ENCODE results near the gene PEPD. TPM values are rescaled to one million over a fixed set of nuclear protein-coding genes. Genes with fewer than 3 reads are reported as not detected.

Gene PEPD
- total and polyA plus RNA-seq, 2 experiments from 2014 or later: 141 to 175 TPM

GRCh38 chr19:33345163-33345562 is 176.4 kb downstream of the PEPD start:
- Histone ChIP-seq H3K27ac (no peak overlapping the region), H4K20me1 (ENCODE audit: insufficient read depth, poor library complexity, severe bottlenecking) (no peaks in the 10 kb centered on the region), H3K4me1 (ENCODE audit: insufficient read depth) (no peaks in the 10 kb centered on the region), H3K9me2 (replicated peaks; ENCODE audit: insufficient read depth) (no peaks in the 10 kb centered on the region), H3K9me3 (ENCODE audit: low read depth) (no peaks in the 10 kb centered on the region), H3K4me2 (no peak overlapping the region), H2AFZ (no peak overlapping the region), H3K27me3 (peaks cover 4% of the 10 kb centered on the region), H3K79me2 (no peaks in the 10 kb centered on the region), H3K36me3 (replicated peaks; ENCODE audit: insufficient read depth, low read depth) (no peaks in the 10 kb centered on the region), H3K4me3 (no peak overlapping the region)
- DNase-seq (ENCODE audit: low spot score): no peak
- 92% methylated on average over 6 of the region's 6 CpGs for WGBS (ENCODE audit: low lambda C conversion rate, missing lambda C conversion rate)
- TF ChIP-seq EZH2 (IDR thresholded peaks at IDR 0.05; ENCODE audit: borderline replicate concordance): no peak
- no peak for TF ChIP-seq EZH2phosphoT487 (IDR thresholded peaks at IDR 0.05; ENCODE audit: low read depth, severe bottlenecking, unreplicated experiment)
- no peak for TF ChIP-seq CTCF (IDR thresholded peaks at IDR 0.05; ENCODE audit: poor library complexity)

GRCh38 chr19:33344573-33344925 is 177.0 kb downstream of the PEPD start:
- no peak for TF ChIP-seq CTCF (IDR thresholded peaks at IDR 0.05; ENCODE audit: poor library complexity)
- no peak overlapping the region for H3K4me3 ChIP-seq
- H3K36me3 ChIP-seq (replicated peaks; ENCODE audit: insufficient read depth, low read depth): no peaks in the 10 kb centered on the region
- H3K4me2 ChIP-seq: no peak overlapping the region
- no peaks in the 10 kb centered on the region for H3K4me1 ChIP-seq (ENCODE audit: insufficient read depth)
- 65% methylated on average over 4 of the region's 4 CpGs for WGBS (ENCODE audit: low lambda C conversion rate, missing lambda C conversion rate)
- H3K27ac ChIP-seq: no peak overlapping the region
- H4K20me1 ChIP-seq (ENCODE audit: insufficient read depth, poor library complexity, severe bottlenecking): no peaks in the 10 kb centered on the region
- no peaks in the 10 kb centered on the region for H3K9me3 ChIP-seq (ENCODE audit: low read depth)
- H3K27me3 ChIP-seq: peaks cover 4% of the 10 kb centered on the region
- H3K9me2 ChIP-seq (replicated peaks; ENCODE audit: insufficient read depth): no peaks in the 10 kb centered on the region
- no peak for DNase-seq (ENCODE audit: low spot score)
- H2AFZ ChIP-seq: no peak overlapping the region
- H3K79me2 ChIP-seq: no peaks in the 10 kb centered on the region

GRCh38 chr19:33343859-33344572 is 177.6 kb downstream of the PEPD start:
- Histone ChIP-seq H2AFZ (no peak overlapping the region), H3K9me2 (replicated peaks; ENCODE audit: insufficient read depth) (no peaks in the 10 kb centered on the region), H3K9me3 (ENCODE audit: low read depth) (no peaks in the 10 kb centered on the region), H3K79me2 (no peaks in the 10 kb centered on the region), H4K20me1 (ENCODE audit: insufficient read depth, poor library complexity, severe bottlenecking) (no peaks in the 10 kb centered on the region), H3K27me3 (peaks cover 4% of the 10 kb centered on the region), H3K4me2 (no peak overlapping the region), H3K4me3 (no peak overlapping the region), H3K27ac (no peak overlapping the region), H3K4me1 (ENCODE audit: insufficient read depth) (no peaks in the 10 kb centered on the region), H3K36me3 (replicated peaks; ENCODE audit: insufficient read depth, low read depth) (no peaks in the 10 kb centered on the region)
- 40% methylated on average over 12 of the region's 12 CpGs for WGBS (ENCODE audit: low lambda C conversion rate, missing lambda C conversion rate)
- no peak for TF ChIP-seq EZH2phosphoT487 (IDR thresholded peaks at IDR 0.05; ENCODE audit: low read depth, severe bottlenecking, unreplicated experiment)
- no peak for TF ChIP-seq CTCF (IDR thresholded peaks at IDR 0.05; ENCODE audit: poor library complexity)
- TF ChIP-seq EZH2 (IDR thresholded peaks at IDR 0.05; ENCODE audit: borderline replicate concordance): no peak
- DNase-seq (ENCODE audit: low spot score): no peak

Data from hepatocyte (in vitro differentiated cells).